Activated CD8-positive, alpha-beta T cell treated with anti-CD3 and anti-CD28 coated beads for 36 hours (primary cell): ENCODE measurements around the gene TMEM203. TPM values are rescaled to one million over a fixed set of nuclear protein-coding genes. Genes with fewer than 3 reads are reported as not detected.
A peak's percentile ranks its signal among the peaks of the same experiment; 100 is the strongest.

Source experiments
- ATAC-seq: fragments of 200-7000 bp; cut with Tn5 transposase; one replicate; pipeline ENCODE4 v1.10.0; 2021; ENCODE audit warnings: mild to moderate bottlenecking, moderate library complexity
- CTCF ChIA-PET: fragments of 350-600 bp; sonication (Branson Sonifier 250); formaldehyde crosslinking; loops from one replicate; lab custom pipeline; 2021; ENCODE audit warnings: antibody characterized with exemption; lab: Charles Lee
- POLR2A ChIA-PET: fragments of 350-600 bp; sonication (Branson Sonifier 250); formaldehyde crosslinking; loops from one replicate; lab custom pipeline; 2021; ENCODE audit warnings: antibody characterized with exemption; lab: Charles Lee
- DNase-seq: peaks from one replicate; pipeline ENCODE4 v3.0.0-alpha.2; 2020
- H3K27ac Mint-ChIP-seq: one replicate; pipeline ENCODE4 v1.8.0; 2021; ENCODE audit warnings: mild to moderate bottlenecking, mixed read lengths
- H3K27me3 Mint-ChIP-seq: one replicate; pipeline ENCODE4 v1.8.0; 2021; ENCODE audit warnings: mixed read lengths
- H3K36me3 Mint-ChIP-seq: one replicate; pipeline ENCODE4 v1.8.0; 2021; ENCODE audit warnings: low read depth, mixed read lengths
- H3K4me1 Mint-ChIP-seq: one replicate; pipeline ENCODE4 v1.8.0; 2021; ENCODE audit warnings: low read depth, mixed read lengths
- H3K4me3 Mint-ChIP-seq: one replicate; pipeline ENCODE4 v1.8.0; 2021; ENCODE audit warnings: mild to moderate bottlenecking, moderate library complexity, mixed read lengths
- H3K9me3 Mint-ChIP-seq: one replicate; pipeline ENCODE4 v1.8.0; 2021; ENCODE audit warnings: mixed read lengths
- CTCF ChIP-seq: fragments of 200-600 bp; IDR thresholded peaks from one replicate; pipeline ENCODE4 v1.8.0; 2022; ENCODE audit warnings: antibody characterized with exemption, mild to moderate bottlenecking
- intact Hi-C: fragments of 100-400 bp; cut with micrococcal nuclease; formaldehyde crosslinking; loops from one replicate; pipeline ENCODE4 v1.10.0; 2022
- total RNA-seq, 2 experiments: library from RNA; stranded (reverse); gene quantifications; one replicate each; pipeline ENCODE4 v1.2.3, GENCODE V29; 2021

TMEM203 gene
- total RNA-seq, 2 experiments from 2014 or later = 29.4 to 29.9 TPM

GRCh38 chr9:137190315-137190856 is 15.1 kb downstream of the TMEM203 start:
- no peak for TF ChIP-seq CTCF
- ChIA-PET CTCF (interaction anchor here (0.7 to 2.0 kb wide), 6 partner anchors 16 to 155 kb away, joined by 3 to 15 read pairs (median 4); partner anchors contain the start of genes NDOR1, RNF224 and TMEM203), POLR2A (interaction anchor here (1.3 to 4.0 kb wide), 3 partner anchors 8 to 63 kb away, joined by 5 to 16 read pairs (median 9); no protein-coding TSS in a partner anchor)
- Mint-ChIP-seq H3K4me1 (peaks cover 30% of the 10 kb centered on the region), H3K27me3 (no peaks in the 10 kb centered on the region), H3K9me3 (no peaks in the 10 kb centered on the region), H3K27ac (no peak overlapping the region), H3K36me3 (peaks cover 6% of the 10 kb centered on the region), H3K4me3 (peak overlapping the region; percentile 52)
- ATAC-seq (no peak), DNase-seq (no peak)
- intact Hi-C loops = no loop called here

GRCh38 chr9:137189297-137190295 is 15.9 kb downstream of the TMEM203 start:
- peaks cover 6% of the 10 kb centered on the region for H3K36me3 Mint-ChIP-seq
- H3K9me3 Mint-ChIP-seq = no peaks in the 10 kb centered on the region
- TF ChIP-seq CTCF = peak; percentile 24
- peak overlapping the region; percentile 94 for H3K27ac Mint-ChIP-seq
- no peak for DNase-seq
- ATAC-seq = no peak
- ChIA-PET POLR2A (interaction anchor here (0.9 to 4.0 kb wide), 13 partner anchors 9 to 103 kb away, joined by 3 to 28 read pairs (median 5); partner anchors contain the start of genes DPP7, LRRC26, MAN1B1 and NDOR1), CTCF (interaction anchor here (0.8 to 2.2 kb wide), 19 partner anchors 8 to 94 kb away, joined by 3 to 15 read pairs (median 4); partner anchors contain the start of genes CYSRT1, NDOR1, RNF224 and TMEM203)
- intact Hi-C loops = no loop called here
- peak overlapping the region; percentile 91 for H3K4me3 Mint-ChIP-seq
- no peaks in the 10 kb centered on the region for H3K27me3 Mint-ChIP-seq
- peaks cover 32% of the 10 kb centered on the region for H3K4me1 Mint-ChIP-seq

- Mint-ChIP-seq H3K27ac (peak within 1 kb of the TSS; percentile 94), H3K27me3 (no peaks in the 10 kb centered on the region), H3K4me1 (peaks cover 32% of the 10 kb centered on the region), H3K36me3 (peaks cover 6% of the 10 kb centered on the region), H3K4me3 (peak within 1 kb of the TSS; percentile 91), H3K9me3 (no peaks in the 10 kb centered on the region)
- peak; percentile 84 for ATAC-seq
- TF ChIP-seq CTCF = peak; percentile 53
- intact Hi-C loops = no loop called here
- DNase-seq = peak; percentile 92
- CTCF ChIA-PET = interaction anchor here (0.8 to 2.2 kb wide), 20 partner anchors 9 to 93 kb away, joined by 3 to 15 read pairs (median 4); partner anchors contain the start of genes CYSRT1, NDOR1, RNF224 and TMEM203
- POLR2A ChIA-PET = interaction anchor here (0.6 to 4.0 kb wide), 18 partner anchors 10 to 311 kb away, joined by 3 to 28 read pairs (median 4); partner anchors contain the start of genes DPP7, LRRC26, MAN1B1 and NDOR1
Observed at GRCh38 chr9:137188490-137189296, 16.8 kb downstream of the TMEM203 start, which contains the start of the genes ANAPC2 and SSNA1. ANAPC2 (minus strand) TSS chr9:137188560; CDS start chr9:137188532, 28 bp downstream. SSNA1 (plus strand) TSS chr9:137188676; CDS start chr9:137188727, 51 bp downstream.

GRCh38 chr9:137188086-137188489 is 17.4 kb downstream of the TMEM203 start:
- Mint-ChIP-seq H3K4me1 (peaks cover 32% of the 10 kb centered on the region), H3K36me3 (peaks cover 6% of the 10 kb centered on the region), H3K4me3 (peak overlapping the region; percentile 91), H3K9me3 (no peaks in the 10 kb centered on the region), H3K27me3 (no peaks in the 10 kb centered on the region), H3K27ac (peak overlapping the region; percentile 91)
- DNase-seq (no peak), ATAC-seq (peak; percentile 12)
- intact Hi-C loops = no loop called here
- no peak for TF ChIP-seq CTCF
- ChIA-PET CTCF (interaction anchor here (1.3 to 2.2 kb wide), 8 partner anchors 11 to 56 kb away, joined by 3 to 11 read pairs (median 6); partner anchors contain the start of gene RNF224), POLR2A (interaction anchor here (0.6 to 4.0 kb wide), 12 partner anchors 11 to 312 kb away, joined by 3 to 28 read pairs (median 4); partner anchors contain the start of gene TMEM203)
